GM21717 (cell line): ENCODE data around the gene CBL.

Experiments
- ATAC-seq: cut with Tn5 transposase; IDR thresholded peaks from one replicate; pipeline ENCODE4 v1.9.1; 2021; ENCODE audit warnings: mild to moderate bottlenecking, moderate library complexity; ENCODE audit not compliant: unreplicated experiment

Gene CBL

DNA sequence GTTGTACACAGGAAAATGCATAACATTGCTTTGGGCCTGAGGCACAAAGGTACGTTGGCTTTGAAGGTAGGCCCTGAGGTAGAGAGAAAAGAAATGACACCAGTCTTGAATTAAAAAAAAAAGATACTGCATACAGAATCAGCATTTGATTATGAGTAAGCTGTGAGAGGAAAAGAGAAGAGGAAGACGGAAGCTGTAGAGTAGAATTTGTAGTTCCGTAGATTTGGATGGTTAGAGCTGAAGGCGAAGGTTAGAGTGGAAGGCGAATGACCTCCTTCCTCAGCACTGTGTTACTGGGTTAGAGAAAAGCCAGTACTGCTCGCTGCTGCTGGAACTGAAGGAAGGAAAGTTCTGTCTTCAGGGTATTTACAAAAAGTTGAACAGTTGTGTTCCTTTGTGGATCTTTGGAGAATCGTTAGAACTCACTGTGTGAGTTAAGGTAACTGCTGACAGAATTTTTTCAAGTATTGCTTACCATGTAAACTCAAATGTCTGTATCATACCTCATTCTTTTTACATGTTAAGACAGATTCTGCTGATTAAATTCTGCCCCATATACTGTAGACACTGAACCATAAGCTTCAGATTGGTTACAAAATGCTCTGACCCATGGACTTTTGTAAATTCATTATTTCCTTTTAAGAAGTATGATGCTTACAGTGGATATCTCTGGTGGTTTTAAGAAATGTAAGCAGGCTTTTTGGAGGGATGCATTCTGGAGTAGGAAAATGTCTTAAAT is 60.5 kb downstream of the CBL start:
- ATAC-seq = no peak

- ATAC-seq = no peak
Measured at GRCh38 chr11:119267645-119268044, 61.5 kb downstream of the CBL start.

DNA sequence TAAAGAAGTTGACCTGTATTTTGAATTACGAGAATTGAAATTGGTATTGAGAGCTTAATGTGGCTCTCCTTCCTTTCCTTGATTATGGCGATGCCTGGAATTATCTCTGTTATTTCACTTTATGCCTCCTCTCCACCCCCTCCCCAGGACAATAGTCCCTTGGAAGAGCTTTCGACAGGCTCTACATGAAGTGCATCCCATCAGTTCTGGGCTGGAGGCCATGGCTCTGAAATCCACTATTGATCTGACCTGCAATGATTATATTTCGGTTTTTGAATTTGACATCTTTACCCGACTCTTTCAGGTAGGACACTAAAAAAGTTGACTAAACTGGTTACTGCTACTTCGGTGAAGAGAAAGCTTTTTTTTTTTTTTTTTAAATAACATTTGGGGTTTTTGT is 67.6 kb downstream of the CBL start:
- no peak for ATAC-seq

DNA sequence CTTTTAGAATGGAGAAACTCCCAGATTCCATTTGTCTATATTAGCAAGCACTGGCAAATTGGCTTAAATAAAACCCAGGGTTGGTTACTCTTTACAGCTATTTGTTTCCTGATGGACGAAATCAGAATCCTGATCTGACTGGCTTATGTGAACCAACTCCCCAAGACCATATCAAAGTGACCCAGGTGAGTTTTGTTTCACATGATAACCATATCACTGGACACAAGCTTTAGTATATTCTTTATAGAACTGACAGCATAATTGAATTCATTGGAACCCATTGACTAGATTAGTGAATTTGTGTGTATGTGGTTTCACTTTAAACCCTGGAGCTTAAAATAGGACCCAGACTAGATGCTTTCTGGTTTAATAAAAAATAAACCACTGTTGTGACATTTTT is 71.5 kb downstream of the CBL start:
- no peak for ATAC-seq

DNA sequence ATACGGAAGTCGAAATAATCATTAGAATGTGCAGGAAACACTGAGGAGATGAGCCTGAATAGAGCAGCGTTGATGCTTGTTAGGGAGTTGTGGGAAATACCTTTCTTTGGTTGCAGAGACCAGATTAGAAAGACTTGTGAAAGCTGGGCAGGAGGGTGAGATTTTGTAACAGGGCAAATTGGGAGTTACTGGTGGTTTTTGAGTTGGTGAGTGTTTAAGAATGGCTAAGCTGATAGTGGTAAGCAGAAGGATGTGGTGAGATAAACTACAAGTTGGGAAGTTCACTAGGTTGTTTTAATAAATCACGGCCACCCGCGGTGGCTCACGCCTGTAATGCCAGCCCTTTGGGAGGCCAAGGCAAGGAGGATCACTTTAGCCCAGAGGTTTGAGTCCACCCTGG is 76.4 kb downstream of the CBL start:
- ATAC-seq = no peak

DNA sequence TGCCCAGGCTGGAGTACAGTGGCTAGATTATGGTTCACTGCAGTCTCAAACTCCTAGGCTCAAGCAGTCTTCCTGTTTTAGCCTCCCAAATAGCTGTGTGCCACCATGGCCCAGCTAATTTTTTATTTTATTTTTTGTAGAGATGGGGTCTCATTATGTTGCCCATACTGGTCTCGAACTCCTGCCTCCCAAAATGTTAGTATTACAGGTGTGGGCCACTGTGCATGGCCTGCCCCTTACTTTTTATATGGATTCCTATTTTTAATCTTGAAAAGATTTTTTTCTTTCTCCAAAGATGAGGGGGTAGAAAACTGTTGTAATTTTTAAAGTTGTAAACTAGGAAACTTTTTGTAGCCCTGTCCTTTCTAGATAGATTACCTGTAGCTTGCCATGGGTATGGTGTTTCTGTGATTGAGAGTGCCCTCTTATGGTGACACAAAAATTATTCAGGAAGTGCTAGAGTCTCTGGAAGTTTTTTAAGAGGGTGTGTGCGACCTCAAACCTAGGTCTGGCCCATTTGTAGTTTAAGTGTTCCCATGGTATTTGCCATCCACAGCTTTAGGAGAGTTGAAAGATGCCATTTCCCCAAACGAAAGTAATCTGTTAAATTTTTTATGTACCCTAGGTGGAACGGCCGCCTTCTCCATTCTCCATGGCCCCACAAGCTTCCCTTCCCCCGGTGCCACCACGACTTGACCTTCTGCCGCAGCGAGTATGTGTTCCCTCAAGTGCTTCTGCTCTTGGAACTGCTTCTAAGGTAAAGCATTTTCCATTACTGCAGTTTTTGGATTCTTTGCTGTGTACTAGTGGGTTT is 78.4 kb downstream of the CBL start:
- no peak for ATAC-seq

- no peak for ATAC-seq
Measured at GRCh38 chr11:119285431-119285830, 79.3 kb downstream of the CBL start.

DNA sequence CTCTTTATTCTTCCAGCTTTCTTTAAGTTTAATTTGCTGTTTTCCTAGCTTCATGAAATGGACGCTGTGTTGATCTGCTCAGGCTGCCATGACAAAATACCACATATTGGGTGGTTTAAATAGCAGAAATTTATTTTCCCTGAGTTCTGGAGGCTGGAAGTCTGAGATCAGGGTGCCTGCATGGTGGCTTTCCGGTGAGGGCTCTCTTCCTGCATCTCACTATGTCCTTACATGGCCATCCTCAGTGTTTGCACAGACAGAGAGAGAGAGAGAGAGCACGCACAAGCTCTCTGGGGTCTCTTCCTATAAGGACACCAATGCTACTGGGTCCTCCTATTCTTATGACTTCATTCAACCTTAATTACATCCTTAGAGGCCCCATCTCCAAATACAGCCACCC is 82.1 kb downstream of the CBL start:
- no peak for ATAC-seq

DNA sequence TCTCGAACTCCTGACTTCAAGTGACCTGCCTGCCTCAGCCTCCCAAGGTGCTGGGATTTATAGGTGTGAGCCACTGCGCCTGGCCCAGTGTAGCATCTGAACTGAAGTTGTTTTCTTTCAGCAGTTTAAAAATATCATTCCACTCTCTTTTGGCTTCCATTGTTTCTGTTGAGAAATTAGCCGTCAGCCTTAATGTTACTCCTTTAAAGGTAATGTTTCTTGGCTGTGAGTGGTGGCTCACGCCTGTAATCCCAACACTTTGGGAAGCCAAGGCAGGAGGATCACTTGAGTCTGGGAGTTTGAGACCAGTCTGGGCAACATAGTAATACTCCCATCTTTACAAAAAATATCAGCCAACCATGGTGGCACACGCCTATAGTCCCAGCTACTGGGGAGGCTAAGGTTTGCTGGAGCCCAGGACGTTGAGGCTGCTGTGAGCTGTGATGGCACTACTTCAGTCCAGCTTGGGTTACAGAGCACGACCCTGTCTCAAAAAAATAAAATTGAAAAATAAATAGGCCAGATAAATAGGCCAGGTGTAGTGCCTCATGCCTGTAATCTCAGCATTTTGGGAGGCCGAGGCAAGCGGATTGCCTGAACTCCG is 84.9 kb downstream of the CBL start:
- no peak for ATAC-seq

DNA sequence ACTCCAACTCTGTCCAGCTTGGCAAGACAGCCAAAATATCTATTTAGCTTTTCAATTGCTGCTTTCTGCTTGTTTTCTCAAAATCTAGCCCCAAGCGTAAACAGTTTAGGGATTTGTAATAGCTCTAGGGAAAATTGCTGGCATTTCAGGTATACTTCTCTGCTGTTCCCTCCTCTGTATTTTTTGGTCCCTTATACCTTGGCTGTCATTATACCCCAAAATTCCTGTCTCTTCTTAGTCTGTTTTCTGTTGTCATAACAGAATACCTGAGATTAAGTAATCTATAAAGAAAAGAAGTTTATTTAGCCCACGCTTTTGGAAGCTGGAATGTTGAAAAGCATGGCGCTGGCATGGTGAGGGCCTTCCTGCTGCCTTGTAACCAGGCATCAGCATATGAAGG is 87.3 kb downstream of the CBL start:
- no peak for ATAC-seq

GRCh38 chr11:119295178-119295577 is 89.0 kb downstream of the CBL start:
- ATAC-seq = no peak

DNA sequence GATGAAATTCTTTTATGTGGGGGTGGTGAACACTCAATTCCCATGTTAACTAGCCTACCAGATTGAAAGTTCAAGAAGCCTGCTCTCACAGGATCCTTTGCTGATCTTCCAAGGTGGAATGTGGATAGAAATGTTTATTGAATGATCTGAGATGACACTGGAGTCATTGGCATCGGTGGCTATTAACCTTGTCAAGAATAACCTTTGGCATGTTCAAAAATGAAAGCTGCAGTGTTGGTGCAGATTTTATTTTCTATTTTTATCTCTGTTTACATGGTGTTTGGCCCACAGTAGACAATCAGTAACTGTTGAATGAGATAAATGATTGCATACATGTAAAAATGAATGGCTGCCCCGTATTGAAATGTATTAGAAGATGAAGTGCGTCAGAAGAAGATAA is 91.8 kb downstream of the CBL start:
- ATAC-seq = no peak

DNA sequence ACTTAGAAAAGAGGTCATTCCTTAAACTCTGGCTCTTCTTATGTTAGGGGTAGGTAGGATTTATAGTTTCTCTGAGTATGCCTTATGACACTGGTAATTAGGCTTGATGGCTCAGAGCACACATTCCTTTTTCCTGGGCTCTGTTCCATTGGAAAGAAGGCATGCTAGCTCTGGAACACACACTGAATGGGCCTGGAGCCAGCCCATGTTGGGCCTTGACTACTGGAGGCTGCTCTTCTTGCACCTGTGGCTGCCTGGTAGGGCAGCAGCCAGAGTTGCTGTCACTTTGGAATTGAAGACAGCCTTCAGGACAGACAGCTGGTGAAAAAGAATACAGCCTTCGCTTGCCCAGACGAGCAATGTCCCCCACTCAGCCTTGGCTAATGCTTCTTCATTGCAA is 92.6 kb downstream of the CBL start:
- ATAC-seq = no peak

DNA sequence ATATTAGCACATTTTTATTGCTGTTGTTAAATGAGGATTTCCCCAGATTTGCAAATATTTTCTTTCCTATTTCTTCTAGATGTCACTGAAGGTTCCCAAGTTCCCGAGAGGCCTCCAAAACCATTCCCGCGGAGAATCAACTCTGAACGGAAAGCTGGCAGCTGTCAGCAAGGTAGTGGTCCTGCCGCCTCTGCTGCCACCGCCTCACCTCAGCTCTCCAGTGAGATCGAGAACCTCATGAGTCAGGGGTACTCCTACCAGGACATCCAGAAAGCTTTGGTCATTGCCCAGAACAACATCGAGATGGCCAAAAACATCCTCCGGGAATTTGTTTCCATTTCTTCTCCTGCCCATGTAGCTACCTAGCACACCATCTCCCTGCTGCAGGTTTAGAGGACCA is 93.3 kb downstream of the CBL start:
- no peak for ATAC-seq

- no peak for ATAC-seq
Measured at GRCh38 chr11:119300198-119300964, 94.2 kb downstream of the CBL start.

DNA sequence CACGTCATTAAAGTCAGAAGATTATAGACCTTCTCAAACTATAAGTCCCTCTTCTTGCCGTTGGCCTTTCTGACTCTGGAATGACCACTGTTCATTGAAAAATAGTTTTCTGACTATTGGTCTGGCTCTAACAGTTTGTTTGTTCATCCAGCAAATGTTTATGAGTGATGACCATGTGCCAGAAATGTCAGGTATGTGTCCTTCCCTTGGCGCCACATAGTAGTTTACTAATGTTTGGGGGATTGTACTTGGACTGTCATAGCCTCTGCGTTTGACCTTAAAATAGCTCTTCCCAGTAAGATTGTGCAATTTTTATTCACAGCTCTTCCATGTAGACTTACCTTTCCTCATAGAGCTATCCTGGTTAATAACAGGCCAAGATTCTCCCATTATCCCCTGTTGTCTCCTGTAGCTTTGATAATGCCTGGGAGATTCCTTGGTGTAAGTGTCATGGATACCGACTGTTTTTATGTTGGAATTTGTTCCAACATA is 97.1 kb downstream of the CBL start:
- no peak for ATAC-seq

GRCh38 chr11:119305556-119306372 is 99.6 kb downstream of the CBL start:
- ATAC-seq = no peak

GRCh38 chr11:119306373-119306890 is 100.3 kb downstream of the CBL start:
- ATAC-seq = no peak

- no peak for ATAC-seq
Measured at GRCh38 chr11:119307219-119307618, 101.1 kb downstream of the CBL start.

GRCh38 chr11:119307974-119308373 is 101.8 kb downstream of the CBL start:
- no peak for ATAC-seq
